HepG2 (cell line): ENCODE measurements around the gene CPNE2. TPM values are rescaled to one million over a fixed set of nuclear protein-coding genes. Genes with fewer than 3 reads are reported as not detected.

Experiments
- ATAC-seq: fragments of 200-7000 bp; cut with Tn5 transposase; 3 replicates; pipeline ENCODE4 v1.9.1; 2020; ENCODE audit warnings: mild to moderate bottlenecking, moderate library complexity
- BruUV-seq: library from RNA; stranded (reverse); fragments of 400-500 nt; replicated peaks from 2 replicates; lab custom pipeline; 2021; lab: Mats Ljungman, UMichigan
- CTCF ChIA-PET: fragments of 300-600 bp; formaldehyde crosslinking; extraction: SDS; loops from one replicate; lab custom pipeline; 2021; ENCODE audit warnings: low total read pairs, inconsistent platforms, low intra/inter-chr PET ratio; lab: Yijun Ruan, JAX
- POLR2A ChIA-PET: fragments of 350-600 bp; sonication (Branson Sonifier 250); formaldehyde crosslinking; loops from one replicate; lab custom pipeline; 2020; ENCODE audit warnings: antibody characterized with exemption, inconsistent platforms; lab: Yijun Ruan, JAX
- DNase-seq: peaks from one replicate; pipeline ENCODE4 v3.0.0-alpha.2; 2015; ENCODE audit warnings: low spot score
- FAIRE-seq: peaks from 3 replicates; lab custom pipeline; 2011; peaks lifted over from hg19 to GRCh38; lab: Jason Lieb, UNC
- H2AFZ ChIP-seq: one replicate; pipeline ENCODE4 v1.6.1; 2011; ENCODE audit warnings: low read length, inconsistent platforms
- H3K27ac ChIP-seq: fragments of 300-600 bp; 3 replicates; pipeline ENCODE4 v1.8.0; 2011; ENCODE audit warnings: mixed run types, mild to moderate bottlenecking, mixed read lengths, low read length, inconsistent platforms; ENCODE audit not compliant: insufficient read depth; ENCODE audit errors: extremely low read length
- H3K27me3 ChIP-seq, 2 experiments: fragments of 200-600 bp in 1 of 2; 2 replicates in 1 of 2; 3 replicates in 1 of 2; pipeline versions ENCODE4 v1.6.0 to v1.8.0; 2011; ENCODE audit warnings: low read length in 2 of 2, mild to moderate bottlenecking in 2 of 2, moderate library complexity in 2 of 2, inconsistent platforms in 1 of 2; ENCODE audit not compliant: insufficient read depth in 2 of 2, control insufficient read depth in 1 of 2
- H3K36me3 ChIP-seq, 2 experiments: fragments of 200-600 bp in 1 of 2; replicated peaks in 1 of 2; 2 replicates in 1 of 2; 3 replicates in 1 of 2; pipeline versions ENCODE4 v1.5.1 to v1.8.0; 2011; ENCODE audit warnings: low read length in 2 of 2, inconsistent platforms in 1 of 2; ENCODE audit not compliant: insufficient read depth in 2 of 2, control insufficient read depth in 1 of 2
- H3K4me1 ChIP-seq: 2 replicates; pipeline ENCODE4 v1.5.1; 2012; ENCODE audit warnings: low read length, inconsistent platforms; ENCODE audit not compliant: insufficient read depth
- H3K4me2 ChIP-seq: 2 replicates; pipeline ENCODE4 v1.6.0; 2011; ENCODE audit warnings: low read depth, low read length, inconsistent platforms
- H3K4me3 ChIP-seq, 3 experiments: fragments of 200-600 bp in 1 of 3; sonication (generic), shearing (Covaris generic) in 1 of 3; replicated peaks in 1 of 3; 2 replicates each; pipeline ENCODE4 v1.5.1; 2011 to 2016; ENCODE audit warnings: low read length in 3 of 3, inconsistent platforms in 2 of 3, low read depth in 2 of 3, mild to moderate bottlenecking in 2 of 3, control low read depth in 1 of 3, mixed read lengths in 1 of 3; ENCODE audit not compliant: insufficient read depth in 1 of 3
- H3K79me2 ChIP-seq: one replicate; pipeline ENCODE4 v1.6.1; 2011; ENCODE audit warnings: low read length, inconsistent platforms; ENCODE audit not compliant: insufficient read depth
- H3K9ac ChIP-seq: 2 replicates; pipeline ENCODE4 v1.6.0; 2011; ENCODE audit warnings: mild to moderate bottlenecking, low read depth, low read length, inconsistent platforms; ENCODE audit not compliant: insufficient read depth
- H3K9me3 ChIP-seq: 2 replicates; pipeline ENCODE4 v1.5.1; 2012; ENCODE audit warnings: mild to moderate bottlenecking, low read length
- H4K20me1 ChIP-seq: 2 replicates; pipeline ENCODE4 v1.6.0; 2011; ENCODE audit warnings: inconsistent platforms, mild to moderate bottlenecking, low read length, moderate library complexity; ENCODE audit not compliant: insufficient read depth
- ARID2 ChIP-seq: sonication (generic); formaldehyde crosslinking; IDR thresholded peaks from 2 replicates; pipeline ENCODE4 v1.8.1; 2022; ENCODE audit warnings: mild to moderate bottlenecking, missing genetic modification reagents, borderline replicate concordance
- NONO ChIP-seq, 2 experiments: fragments of 450-650 bp in 1 of 2; sonication (generic) in 1 of 2; formaldehyde crosslinking in 1 of 2; IDR thresholded peaks in 1 of 2; conservative IDR thresholded peaks in 1 of 2; 2 replicates each; pipeline versions ENCODE4 v1.6.1 to v1.8.0; 2017 to 2022; ENCODE audit warnings: mild to moderate bottlenecking in 1 of 2, missing genetic modification reagents in 1 of 2, moderate library complexity in 1 of 2
- PAX8 ChIP-seq: sonication (generic); formaldehyde crosslinking; IDR thresholded peaks from 2 replicates; pipeline ENCODE4 v1.8.0; 2022; ENCODE audit warnings: mild to moderate bottlenecking, missing genetic modification reagents, borderline replicate concordance
- RFX5 ChIP-seq: IDR thresholded peaks from 2 replicates; pipeline ENCODE4 v1.6.1; 2011; ENCODE audit warnings: low read depth, low read length, improper control_type of control experiment
- ZNF274 ChIP-seq: sonication (generic); formaldehyde crosslinking; IDR thresholded peaks from 2 replicates; pipeline ENCODE4 v1.5.1; 2020; ENCODE audit warnings: mild to moderate bottlenecking, missing genetic modification reagents
- ZNF460 ChIP-seq: sonication (generic); formaldehyde crosslinking; IDR thresholded peaks from 2 replicates; pipeline ENCODE4 v1.5.1; 2020; ENCODE audit warnings: missing genetic modification reagents, mild to moderate bottlenecking, borderline replicate concordance
- in situ Hi-C: cut with HindIII; loops from 2 replicates; pipeline ENCODE4 v1.10.0; 2017; ENCODE audit warnings: low pct_unique_long_range_greater_than_20kb; ENCODE audit not compliant: extremely low pct_ligation_motif_present
- intact Hi-C: fragments of 100-400 bp; cut with micrococcal nuclease; formaldehyde crosslinking; loops from one replicate; pipeline ENCODE4 v1.10.0; 2022; ENCODE audit not compliant: unreplicated experiment
- polyA plus RNA-seq, 8 experiments: library from polyadenylated mRNA; depleted of rRNA in 3 of 8; stranded (reverse) in 7 of 8; unstranded in 1 of 8; fragments of >200 nt; fragmentation: Illumina TruSeq in 4 of 8; extraction: Trizol in 4 of 8; gene quantifications; 2 replicates each; pipeline versions ENCODE4 v1.2.1 to v1.2.3, GENCODE V29; 2011 to 2016; ENCODE audit warnings: low read depth in 4 of 8, missing spikeins in 1 of 8, mixed read lengths in 1 of 8; ENCODE audit not compliant: insufficient read depth in 1 of 8
- total RNA-seq, 5 experiments: library from RNA; depleted of rRNA; stranded (reverse); fragments of >200 nt; fragmentation: Illumina TruSeq; extraction: Trizol; gene quantifications; 2 replicates each; pipeline ENCODE4 v1.2.3, GENCODE V29; 2016; ENCODE audit warnings: low read depth in 1 of 5
- TF ChIP-seq, protein P1 (sequence below): sonication (generic); formaldehyde crosslinking; IDR thresholded peaks from 2 replicates; pipeline ENCODE4 v1.4.0; 2020; ENCODE audit warnings: mild to moderate bottlenecking, missing genetic modification reagents, borderline replicate concordance
- TF ChIP-seq, protein P2 (sequence below): sonication (generic); formaldehyde crosslinking; IDR thresholded peaks from 2 replicates; pipeline ENCODE4 v1.5.0; 2020; ENCODE audit warnings: missing genetic modification reagents
- TF ChIP-seq, protein P3 (sequence below): sonication (generic); formaldehyde crosslinking; IDR thresholded peaks from 2 replicates; pipeline ENCODE4 v1.5.0; 2020; ENCODE audit warnings: mild to moderate bottlenecking, missing genetic modification reagents

CPNE2 gene
- total and polyA plus RNA-seq, 2 of the 13 experiments (the other 11 are each of a cell fraction or from before 2014, with no cell fraction given), result 10.6 to 23.3 TPM

DNA sequence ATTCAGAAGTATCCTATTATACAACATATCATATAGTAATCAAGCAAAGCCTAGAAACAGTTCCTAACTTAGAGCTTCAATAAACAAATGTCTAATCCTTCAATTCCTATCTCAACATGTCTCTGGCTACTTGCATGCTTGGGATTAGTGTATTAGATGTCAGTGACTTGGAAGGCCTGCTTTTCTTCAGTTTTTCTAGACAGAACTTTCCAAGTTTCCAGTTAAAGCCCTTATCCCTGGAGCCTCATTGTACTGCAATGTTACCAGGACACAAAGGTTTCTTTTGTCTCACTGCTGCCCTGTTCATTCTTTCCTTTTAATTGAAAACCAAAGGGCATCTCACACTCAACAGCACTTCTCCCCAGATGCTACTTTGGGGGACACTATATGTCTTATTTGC, 76.9 kb downstream of the CPNE2 start:
- no peak for DNase-seq
- Histone ChIP-seq H3K27ac (no peak overlapping the region), H2AFZ (no peak overlapping the region)
- TF ChIP-seq ZNF274, result no peak
- TF ChIP-seq PAX8, result no peak
- no peak for TF ChIP-seq ZNF460 (CRISPR knock-in tag)
- no peak for TF ChIP-seq NONO (IDR thresholded peaks at IDR 0.05)
- TF ChIP-seq NONO (CRISPR knock-in tag; conservative IDR thresholded peaks at IDR 0.05), result no peak
- no peak for TF ChIP-seq RFX5
- TF ChIP-seq ARID2 (CRISPR knock-in tag), result no peak
- TF ChIP-seq, protein P1, sequence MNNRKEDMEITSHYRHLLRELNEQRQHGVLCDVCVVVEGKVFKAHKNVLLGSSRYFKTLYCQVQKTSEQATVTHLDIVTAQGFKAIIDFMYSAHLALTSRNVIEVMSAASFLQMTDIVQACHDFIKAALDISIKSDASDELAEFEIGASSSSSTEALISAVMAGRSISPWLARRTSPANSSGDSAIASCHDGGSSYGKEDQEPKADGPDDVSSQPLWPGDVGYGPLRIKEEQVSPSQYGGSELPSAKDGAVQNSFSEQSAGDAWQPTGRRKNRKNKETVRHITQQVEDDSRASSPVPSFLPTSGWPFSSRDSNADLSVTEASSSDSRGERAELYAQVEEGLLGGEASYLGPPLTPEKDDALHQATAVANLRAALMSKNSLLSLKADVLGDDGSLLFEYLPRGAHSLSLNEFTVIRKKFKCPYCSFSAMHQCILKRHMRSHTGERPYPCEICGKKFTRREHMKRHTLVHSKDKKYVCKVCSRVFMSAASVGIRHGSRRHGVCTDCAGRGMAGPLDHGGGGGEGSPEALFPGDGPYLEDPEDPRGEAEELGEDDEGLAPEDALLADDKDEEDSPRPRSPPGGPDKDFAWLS, result no peak
- TF ChIP-seq, protein P2, sequence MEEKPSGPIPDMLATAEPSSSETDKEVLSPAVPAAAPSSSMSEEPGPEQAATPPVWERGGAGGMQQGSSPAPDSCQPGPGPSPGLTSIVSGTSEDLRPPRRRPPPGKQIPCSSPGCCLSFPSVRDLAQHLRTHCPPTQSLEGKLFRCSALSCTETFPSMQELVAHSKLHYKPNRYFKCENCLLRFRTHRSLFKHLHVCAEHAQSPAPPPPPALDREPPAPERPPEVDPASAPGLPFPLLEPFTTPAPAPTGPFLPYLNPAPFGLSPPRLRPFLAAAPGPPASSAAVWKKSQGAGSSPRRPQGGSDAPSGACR (CRISPR knock-in tag), result no peak
- TF ChIP-seq, protein P3, sequence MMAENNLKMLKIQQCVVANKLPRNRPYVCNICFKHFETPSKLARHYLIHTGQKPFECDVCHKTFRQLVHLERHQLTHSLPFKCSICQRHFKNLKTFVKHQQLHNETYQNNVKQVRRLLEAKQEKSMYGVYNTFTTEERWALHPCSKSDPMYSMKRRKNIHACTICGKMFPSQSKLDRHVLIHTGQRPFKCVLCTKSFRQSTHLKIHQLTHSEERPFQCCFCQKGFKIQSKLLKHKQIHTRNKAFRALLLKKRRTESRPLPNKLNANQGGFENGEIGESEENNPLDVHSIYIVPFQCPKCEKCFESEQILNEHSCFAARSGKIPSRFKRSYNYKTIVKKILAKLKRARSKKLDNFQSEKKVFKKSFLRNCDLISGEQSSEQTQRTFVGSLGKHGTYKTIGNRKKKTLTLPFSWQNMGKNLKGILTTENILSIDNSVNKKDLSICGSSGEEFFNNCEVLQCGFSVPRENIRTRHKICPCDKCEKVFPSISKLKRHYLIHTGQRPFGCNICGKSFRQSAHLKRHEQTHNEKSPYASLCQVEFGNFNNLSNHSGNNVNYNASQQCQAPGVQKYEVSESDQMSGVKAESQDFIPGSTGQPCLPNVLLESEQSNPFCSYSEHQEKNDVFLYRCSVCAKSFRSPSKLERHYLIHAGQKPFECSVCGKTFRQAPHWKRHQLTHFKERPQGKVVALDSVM, result no peak
- TF ChIP-seq, all 625 proteins: peak for 0
- no peaks in the 10 kb centered on the region for H3K79me2 ChIP-seq
- in situ Hi-C loops, result loop anchor here (5.0 kb wide), 1 partner anchor 77 kb away; the partner anchor contains the start of gene CPNE2
- no peak for FAIRE-seq
- H3K4me3 ChIP-seq, result no peak overlapping the region
- H3K4me2 ChIP-seq, result no peak overlapping the region
- peaks cover 18 to 47% of the 10 kb centered on the region in 2 experiments for H3K36me3 ChIP-seq
- H3K4me1 ChIP-seq, result peaks cover 19% of the 10 kb centered on the region
- no peak overlapping the region for H3K9ac ChIP-seq
- intact Hi-C loops, result loop anchor here (2.0 kb wide), 2 partner anchors 77 to 85 kb away; partner anchors contain the start of gene CPNE2
- CTCF ChIA-PET, result interaction anchor here (2.4 kb wide), 1 partner anchor 85 kb away, joined by 16 read pairs; no protein-coding TSS in a partner anchor
- H4K20me1 ChIP-seq, result no peaks in the 10 kb centered on the region
- no peaks in the 10 kb centered on the region for H3K9me3 ChIP-seq
- POLR2A ChIA-PET, result no interaction called here
- no TSS peak for BruUV-seq
- ATAC-seq, result no peak
- no peaks in the 10 kb centered on the region for H3K27me3 ChIP-seq
